SK-N-MC (cell line): ENCODE data around the gene FAM78A.

ENCODE experiments used
- EZH2 ChIP-seq: fragments of 200-600 bp; sonication (generic); IDR thresholded peaks from one replicate; pipeline ENCODE4 v1.6.1; 2017; ENCODE audit warnings: antibody characterized with exemption
- POLR2AphosphoS5 ChIP-seq: IDR thresholded peaks from 2 replicates; pipeline ENCODE4 v1.6.1; 2012; ENCODE audit warnings: mild to moderate bottlenecking, low read depth, low read length, borderline replicate concordance

DNA sequence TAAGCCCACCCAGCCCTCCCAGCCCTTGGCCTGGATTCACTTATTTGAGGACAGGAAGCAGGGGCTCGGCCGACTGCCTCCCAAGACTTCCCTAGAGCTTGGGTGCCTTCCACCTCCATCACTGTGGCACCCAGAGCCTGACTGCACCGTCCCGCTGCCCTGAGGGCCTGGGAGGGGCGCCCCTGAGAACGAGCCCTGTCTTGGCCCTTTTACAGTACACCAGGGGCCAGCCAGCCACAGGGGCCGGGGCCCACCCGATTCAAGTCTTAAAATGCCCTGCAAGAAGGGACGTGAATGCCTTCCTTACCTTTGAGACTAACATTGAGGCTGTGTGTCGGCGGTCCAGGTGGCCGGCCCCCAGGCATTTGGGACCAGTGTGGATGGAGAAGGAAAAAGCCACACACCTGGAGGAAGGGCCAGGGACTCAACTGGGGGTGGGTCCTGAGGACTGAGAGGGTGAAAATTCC is 16.8 kb downstream of the FAM78A start:
- TF ChIP-seq EZH2 = no peak
- no peak for TF ChIP-seq POLR2AphosphoS5
